Activated CD4-positive, alpha-beta T cell treated with anti-CD3 and anti-CD28 coated beads, Interleukin-10, Interleukin-2, amounts not matched to agents 100 ng/mL and 50 ng/mL, durations not matched to agents 16 hours and 8 hours (primary cell): ENCODE measurements around the gene RGS7.
"Not testable (repeated sequence)": the region's sequence is repeated elsewhere in the genome, so short reads cannot be mapped to it uniquely, and the experiment has no call there.

Experiments
- DNase-seq: peaks from one replicate; pipeline ENCODE4 v3.0.0-alpha.2; 2020

The RGS7 gene

GRCh38 chr1:241202401-241202800 is 154.6 kb downstream of the RGS7 start:
- no peak for DNase-seq

GRCh38 chr1:241186716-241187115 is 170.3 kb downstream of the RGS7 start:
- DNase-seq = no peak

- DNase-seq = no peak
Measured at GRCh38 chr1:241181971-241182370, 175.0 kb downstream of the RGS7 start.

- DNase-seq = no peak
Measured at GRCh38 chr1:241181471-241181870, 175.5 kb downstream of the RGS7 start.

GRCh38 chr1:241180569-241180968 is 176.4 kb downstream of the RGS7 start:
- no peak for DNase-seq

GRCh38 chr1:241177660-241178059 is 179.3 kb downstream of the RGS7 start:
- no peak for DNase-seq

GRCh38 chr1:241172486-241172885 is 184.5 kb downstream of the RGS7 start:
- no peak for DNase-seq

GRCh38 chr1:241171991-241172390 is 185.0 kb downstream of the RGS7 start:
- no peak for DNase-seq

- DNase-seq = no peak
Measured at GRCh38 chr1:241167121-241167630, 189.8 kb downstream of the RGS7 start.

- DNase-seq = no peak
Measured at GRCh38 chr1:241166625-241167024, 190.4 kb downstream of the RGS7 start.

- DNase-seq = not testable (repeated sequence)
Measured at GRCh38 chr1:241165256-241165655, 191.7 kb downstream of the RGS7 start.

- DNase-seq = no peak
Measured at GRCh38 chr1:241163363-241163762, 193.6 kb downstream of the RGS7 start.

- DNase-seq = no peak
Measured at GRCh38 chr1:241161188-241161689, 195.8 kb downstream of the RGS7 start.

GRCh38 chr1:241157435-241157834 is 199.6 kb downstream of the RGS7 start:
- DNase-seq = no peak

- peak; percentile 15 for DNase-seq
Measured at GRCh38 chr1:241156231-241156965, 200.6 kb downstream of the RGS7 start.

- no peak for DNase-seq
Measured at GRCh38 chr1:241145881-241146280, 211.1 kb downstream of the RGS7 start.

- DNase-seq = no peak
Measured at GRCh38 chr1:241143765-241144442, 213.1 kb downstream of the RGS7 start.

GRCh38 chr1:241142493-241142892 is 214.5 kb downstream of the RGS7 start:
- DNase-seq = no peak

- not testable (repeated sequence) for DNase-seq
Measured at GRCh38 chr1:241141646-241142045, 215.4 kb downstream of the RGS7 start.

- no peak for DNase-seq
Measured at GRCh38 chr1:241140670-241141069, 216.3 kb downstream of the RGS7 start.

GRCh38 chr1:241139047-241139446 is 218.0 kb downstream of the RGS7 start:
- DNase-seq = no peak

- no peak for DNase-seq
Measured at GRCh38 chr1:241138248-241138647, 218.8 kb downstream of the RGS7 start.

- no peak for DNase-seq
Measured at GRCh38 chr1:241136389-241136788, 220.6 kb downstream of the RGS7 start.

GRCh38 chr1:241131636-241132194 is 225.3 kb downstream of the RGS7 start:
- DNase-seq = no peak
